HepG2 (cell line): ENCODE measurements around the gene CTIF. TPM values are rescaled to one million over a fixed set of nuclear protein-coding genes. Genes with fewer than 3 reads are reported as not detected.

Experiments
- ATAD3A ChIP-seq: sonication (generic); formaldehyde crosslinking; IDR thresholded peaks from 2 replicates; pipeline ENCODE4 v1.4.0; 2020; ENCODE audit warnings: missing genetic modification reagents
- CC2D1A ChIP-seq: sonication (generic); formaldehyde crosslinking; IDR thresholded peaks from 2 replicates; pipeline ENCODE4 v1.8.1; 2023; ENCODE audit warnings: mild to moderate bottlenecking, missing genetic modification reagents
- GRHL1 ChIP-seq: sonication (generic); formaldehyde crosslinking; conservative IDR thresholded peaks from 2 replicates; pipeline ENCODE4 v1.8.0; 2022; ENCODE audit warnings: missing genetic modification reagents
- KLF15 ChIP-seq: sonication (generic); formaldehyde crosslinking; IDR thresholded peaks from 2 replicates; pipeline ENCODE4 v1.8.1; 2023; ENCODE audit warnings: borderline replicate concordance, mild to moderate bottlenecking, inconsistent platforms, missing genetic modification reagents, mixed read lengths
- MNT ChIP-seq: fragments of 450-650 bp; IDR thresholded peaks from 2 replicates; pipeline ENCODE4 v1.6.1; 2016
- PHF8 ChIP-seq: sonication (generic); formaldehyde crosslinking; IDR thresholded peaks from 2 replicates; pipeline ENCODE4 v1.5.0; 2020; ENCODE audit warnings: missing genetic modification reagents
- PRPF4 ChIP-seq: fragments of 200-400 bp; formaldehyde crosslinking; IDR thresholded peaks from 2 replicates; pipeline ENCODE4 v1.6.1; 2016; ENCODE audit warnings: low read length, low read depth; ENCODE audit not compliant: poor library complexity, severe bottlenecking
- SAP130 ChIP-seq: IDR thresholded peaks from 2 replicates; pipeline ENCODE4 v1.6.1; 2016; ENCODE audit warnings: low read depth
- SRF ChIP-seq: IDR thresholded peaks from 2 replicates; pipeline ENCODE4 v1.6.1; 2011; ENCODE audit warnings: mild to moderate bottlenecking, low read depth, low read length, moderate library complexity
- TRIM24 ChIP-seq: sonication (generic); formaldehyde crosslinking; IDR thresholded peaks from 2 replicates; pipeline ENCODE4 v1.8.0; 2022; ENCODE audit warnings: mild to moderate bottlenecking, missing genetic modification reagents
- ZC3H13 ChIP-seq: sonication (generic); formaldehyde crosslinking; IDR thresholded peaks from 2 replicates; pipeline ENCODE4 v1.8.1; 2023; ENCODE audit warnings: mild to moderate bottlenecking, missing genetic modification reagents, moderate library complexity
- ZFP62 ChIP-seq: sonication (generic); formaldehyde crosslinking; IDR thresholded peaks from 2 replicates; pipeline ENCODE4 v1.4.0; 2020; ENCODE audit warnings: missing genetic modification reagents
- ZHX2 ChIP-seq, 2 experiments: sonication (generic) in 1 of 2; formaldehyde crosslinking in 1 of 2; IDR thresholded peaks; 2 replicates each; pipeline versions ENCODE4 v1.6.1 to v1.9.0; 2014 to 2022; ENCODE audit warnings: antibody characterized with exemption in 1 of 2, borderline replicate concordance in 1 of 2, inconsistent platforms in 1 of 2, low read depth in 1 of 2, missing genetic modification reagents in 1 of 2
- ZNF225 ChIP-seq: sonication (generic); formaldehyde crosslinking; IDR thresholded peaks from 2 replicates; pipeline ENCODE4 v1.4.0; 2020; ENCODE audit warnings: mild to moderate bottlenecking, missing genetic modification reagents
- ZNF275 ChIP-seq: sonication (generic); formaldehyde crosslinking; IDR thresholded peaks from 2 replicates; pipeline ENCODE4 v1.8.0; 2022; ENCODE audit warnings: missing genetic modification reagents, mild to moderate bottlenecking, inconsistent platforms, borderline replicate concordance
- ZNF44 ChIP-seq: sonication (generic); formaldehyde crosslinking; IDR thresholded peaks from 2 replicates; pipeline ENCODE4 v1.5.1; 2020; ENCODE audit warnings: mild to moderate bottlenecking, missing genetic modification reagents
- ZNF546 ChIP-seq: sonication (generic); formaldehyde crosslinking; conservative IDR thresholded peaks from 2 replicates; pipeline ENCODE4 v1.8.1; 2023; ENCODE audit warnings: mild to moderate bottlenecking, missing genetic modification reagents
- ZNF547 ChIP-seq: sonication (generic); formaldehyde crosslinking; IDR thresholded peaks from 2 replicates; pipeline ENCODE4 v1.5.1; 2020; ENCODE audit warnings: mild to moderate bottlenecking, missing genetic modification reagents
- ZNF776 ChIP-seq: sonication (generic); formaldehyde crosslinking; IDR thresholded peaks from 2 replicates; pipeline ENCODE4 v1.4.0; 2020; ENCODE audit warnings: mild to moderate bottlenecking, missing genetic modification reagents
- polyA plus RNA-seq, 8 experiments: library from polyadenylated mRNA; depleted of rRNA in 3 of 8; stranded (reverse) in 7 of 8; unstranded in 1 of 8; fragments of >200 nt; fragmentation: Illumina TruSeq in 4 of 8; extraction: Trizol in 4 of 8; gene quantifications; 2 replicates each; pipeline versions ENCODE4 v1.2.1 to v1.2.3, GENCODE V29; 2011 to 2016; ENCODE audit warnings: low read depth in 4 of 8, missing spikeins in 1 of 8, mixed read lengths in 1 of 8; ENCODE audit not compliant: insufficient read depth in 1 of 8
- total RNA-seq, 5 experiments: library from RNA; depleted of rRNA; stranded (reverse); fragments of >200 nt; fragmentation: Illumina TruSeq; extraction: Trizol; gene quantifications; 2 replicates each; pipeline ENCODE4 v1.2.3, GENCODE V29; 2016; ENCODE audit warnings: low read depth in 1 of 5

Gene CTIF
- total and polyA plus RNA-seq, 2 of the 13 experiments (the other 11 are each of a cell fraction or from before 2014, with no cell fraction given) = 18.2 to 28.0 TPM

- TF ChIP-seq ZNF776 (CRISPR knock-in tag) (no peak), GRHL1 (CRISPR knock-in tag) (no peak), KLF15 (CRISPR knock-in tag) (peak; percentile 76; the same call in 1 of the 2 replicates), ZNF44 (no peak), ZFP62 (CRISPR knock-in tag) (no peak), PRPF4 (no peak), ZHX2 (IDR thresholded peaks at IDR 0.05; ENCODE audit: low read depth) (no peak), ZHX2 (CRISPR knock-in tag; IDR thresholded peaks at IDR 0.05; ENCODE audit: borderline replicate concordance) (no peak), ZNF546 (no peak), ZC3H13 (CRISPR knock-in tag) (no peak), ATAD3A (CRISPR knock-in tag) (no peak), MNT (no peak), SAP130 (peak; percentile 87), ZNF225 (peak; percentile 56; the same call in 1 of the 2 replicates), TRIM24 (no peak), ZNF275 (CRISPR knock-in tag) (no peak), CC2D1A (CRISPR knock-in tag) (no peak), PHF8 (peak; percentile 83), ZNF547 (no peak; the same call in 1 of the 2 replicates), SRF (no peak)
Observed at GRCh38 chr18:48902023-48902855, 363.4 kb downstream of the CTIF start (continued).
